ENCODE results near the gene BBS9.

BBS9 gene

DNA sequence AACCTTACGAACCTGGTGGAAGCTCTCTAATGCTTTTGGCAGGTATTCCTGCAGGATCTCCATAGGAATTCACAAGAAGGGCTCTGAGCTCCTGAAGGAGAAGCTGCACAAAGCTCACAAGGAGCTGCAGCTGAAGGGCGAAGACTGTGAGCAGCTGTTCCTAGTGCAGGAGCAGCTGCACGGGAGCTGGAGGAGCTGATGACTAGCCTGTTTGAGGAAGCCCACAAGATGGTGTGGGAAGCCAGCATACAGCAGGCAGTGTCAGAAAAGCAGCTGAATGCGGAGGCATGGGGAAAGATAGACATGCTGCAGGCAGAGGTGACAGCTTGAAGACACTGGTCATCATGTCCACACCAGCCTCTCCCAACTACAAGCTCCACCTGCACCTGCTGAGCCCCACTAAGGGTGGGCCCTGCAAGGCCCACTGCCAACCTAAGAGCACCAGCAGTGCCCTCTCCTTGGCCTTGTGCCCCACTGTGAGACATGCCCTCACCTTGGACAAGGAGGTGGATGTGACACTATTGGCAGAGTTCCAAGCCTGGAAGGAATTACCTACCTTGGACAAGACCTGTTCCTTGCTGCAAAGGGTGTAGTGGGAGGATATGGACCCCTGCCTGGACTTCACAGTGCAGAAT, 250.6 kb downstream of the BBS9 start:
- DNase-seq: no peak

DNA sequence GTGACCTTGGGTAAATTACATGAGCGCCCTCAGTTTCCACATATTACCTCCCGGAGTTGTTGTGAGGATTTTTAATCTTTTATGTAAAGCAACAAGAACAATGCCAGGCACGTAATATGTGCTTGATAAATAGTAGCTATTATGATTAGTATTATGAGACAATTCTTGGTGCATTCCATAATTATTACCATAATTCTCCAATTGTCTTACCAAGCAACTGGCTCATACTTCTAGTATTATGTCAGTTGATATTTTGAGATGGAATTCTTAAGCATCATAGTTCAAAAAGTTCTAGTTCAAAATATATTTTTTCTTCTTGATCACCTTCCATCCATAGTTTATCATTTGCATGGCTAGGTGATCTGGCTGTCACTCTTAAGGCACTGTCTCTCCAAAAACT, 259.0 kb downstream of the BBS9 start:
- DNase-seq: no peak

DNA sequence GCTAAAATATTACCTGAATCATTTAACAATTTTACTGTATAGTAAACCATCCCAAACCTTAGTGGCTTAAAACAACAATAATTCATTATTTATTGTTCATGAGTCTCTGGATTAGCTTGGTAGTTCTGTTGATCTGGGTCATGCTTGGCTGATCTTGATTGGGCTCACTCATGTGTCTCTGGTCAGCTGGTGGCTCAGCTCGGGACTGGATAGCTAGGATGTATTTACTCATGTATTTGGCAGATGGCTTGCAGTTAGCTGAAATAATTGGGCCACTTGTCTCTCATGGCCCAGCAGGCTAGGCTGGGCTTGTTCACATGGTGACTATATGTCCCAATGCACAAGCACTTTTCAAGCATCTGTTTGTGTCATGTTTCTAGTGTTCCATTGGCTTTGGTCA, 262.8 kb downstream of the BBS9 start:
- DNase-seq: no peak

DNA sequence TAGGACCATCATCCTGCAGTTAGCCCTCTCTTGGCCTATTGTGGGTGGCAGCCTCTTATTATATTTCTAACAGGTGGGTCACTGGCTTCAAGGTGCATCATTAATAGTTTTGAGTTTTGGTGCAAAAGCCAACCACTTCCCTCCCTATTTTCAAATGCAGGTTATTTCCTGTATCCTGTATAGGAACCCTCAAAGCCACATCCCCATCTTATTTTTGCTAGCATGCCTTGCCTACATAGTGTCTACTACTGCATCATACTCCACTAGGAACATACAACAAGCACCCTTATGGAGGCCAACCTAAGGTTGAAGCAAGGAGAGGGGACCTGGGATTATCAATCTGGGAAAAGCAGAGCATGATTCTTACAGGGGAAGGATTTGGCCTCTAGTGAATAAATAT, 264.4 kb downstream of the BBS9 start:
- DNase-seq: peak in 1 of 5 experiments; percentile 10

DNA sequence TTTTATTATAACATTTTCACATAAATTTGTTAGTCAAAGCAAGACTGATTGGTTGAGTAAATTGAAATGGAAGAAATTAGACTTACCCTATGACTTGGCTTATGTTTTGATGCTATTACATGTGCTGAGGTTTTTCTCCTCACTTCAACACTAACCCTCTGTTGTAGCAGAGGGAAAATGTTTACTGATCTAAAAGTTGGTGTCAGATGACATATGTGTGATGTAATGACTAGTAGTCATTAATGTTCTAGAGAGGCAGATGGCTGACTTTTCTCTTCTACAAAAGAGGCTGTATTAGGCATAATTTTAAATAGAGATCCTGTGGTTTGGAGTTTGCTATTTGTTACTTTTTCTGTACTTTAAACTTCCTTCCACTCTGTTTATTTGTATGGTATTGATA, 266.0 kb downstream of the BBS9 start:
- DNase-seq: no peak

DNA sequence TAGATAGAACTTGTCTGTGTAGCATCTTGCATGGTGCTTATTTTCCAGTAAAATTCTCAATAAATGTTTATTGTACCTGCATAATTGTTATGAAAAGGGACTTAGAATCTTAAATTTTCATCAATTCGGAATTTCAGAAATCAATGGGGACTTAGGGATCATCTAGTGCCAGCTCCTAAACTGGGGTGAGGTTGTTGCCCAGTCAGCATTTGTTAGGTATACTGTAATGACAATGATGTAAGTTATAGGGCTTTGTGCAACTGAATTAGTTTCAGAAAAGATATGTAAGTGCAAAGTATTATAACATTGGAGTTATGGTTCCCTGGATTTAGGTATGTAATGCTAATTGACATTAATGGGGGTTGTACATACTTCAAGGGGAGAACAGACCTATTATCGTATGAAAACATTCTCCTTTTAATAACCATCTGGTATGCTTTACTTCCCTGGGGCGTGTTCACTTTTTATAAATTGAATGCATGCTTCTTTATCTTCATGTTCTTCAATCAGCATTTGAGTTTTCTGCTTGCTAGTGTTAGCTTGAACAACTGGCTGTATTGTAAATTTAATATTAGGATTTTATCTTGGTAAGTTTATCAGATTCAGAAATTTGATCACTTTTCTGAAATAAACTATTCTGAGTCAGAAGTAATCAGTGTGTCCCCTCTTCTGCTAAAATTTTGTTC, 270.3 kb downstream of the BBS9 start:
- no peak for DNase-seq

DNA sequence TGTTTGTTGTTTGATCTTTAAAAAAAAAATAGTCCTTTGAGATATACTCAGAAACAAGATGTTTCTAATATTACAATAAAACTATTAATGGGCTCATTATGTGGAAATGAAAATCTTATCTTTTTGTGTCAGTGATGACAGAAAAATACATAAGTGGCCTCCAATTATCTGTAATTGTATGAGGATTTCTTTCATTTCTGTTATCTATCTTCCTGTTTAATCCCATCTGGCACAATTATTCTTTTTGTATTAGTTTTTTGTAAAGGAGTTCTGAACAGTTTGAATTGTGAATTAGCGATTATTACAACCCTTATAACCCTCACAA, 270.8 kb downstream of the BBS9 start:
- no peak for DNase-seq

DNA sequence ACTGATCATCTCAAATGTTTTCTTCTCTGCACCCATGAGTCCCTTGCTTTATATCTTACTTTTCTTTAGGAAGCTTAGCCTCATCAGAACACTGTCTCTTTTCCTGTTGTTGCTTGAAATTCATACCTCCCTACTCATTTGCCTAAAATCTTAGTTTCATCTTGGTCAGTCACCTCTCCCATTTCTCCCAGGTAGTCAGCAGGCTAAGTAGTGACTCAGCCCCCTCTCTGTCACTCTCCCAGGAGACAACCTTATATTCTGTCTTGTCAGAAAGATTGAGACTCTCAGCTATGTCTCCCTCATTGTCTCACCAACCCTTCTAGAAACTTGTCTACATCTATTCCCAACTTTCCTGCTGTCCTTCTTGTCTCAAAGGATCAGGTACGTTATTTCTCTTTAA, 280.9 kb downstream of the BBS9 start:
- DNase-seq: no peak

DNA sequence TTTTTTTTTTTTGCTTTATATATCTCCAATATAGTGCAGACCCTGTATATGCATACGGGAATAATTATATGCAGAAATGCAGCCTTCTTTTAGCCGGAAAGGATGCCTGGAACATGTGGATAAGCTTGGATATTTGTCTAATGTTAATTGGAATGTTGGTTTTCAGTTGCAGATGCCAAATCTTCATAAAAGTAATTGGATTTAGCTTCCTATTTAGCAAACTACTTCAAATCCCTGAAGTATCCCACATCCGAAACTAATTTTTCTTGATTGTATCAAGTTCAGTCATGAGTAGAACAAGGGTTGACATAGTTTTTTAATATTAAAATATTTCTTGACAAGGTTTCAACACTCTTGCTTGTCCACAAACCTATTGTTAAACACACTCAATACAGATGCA, 281.7 kb downstream of the BBS9 start:
- DNase-seq: no peak

DNA sequence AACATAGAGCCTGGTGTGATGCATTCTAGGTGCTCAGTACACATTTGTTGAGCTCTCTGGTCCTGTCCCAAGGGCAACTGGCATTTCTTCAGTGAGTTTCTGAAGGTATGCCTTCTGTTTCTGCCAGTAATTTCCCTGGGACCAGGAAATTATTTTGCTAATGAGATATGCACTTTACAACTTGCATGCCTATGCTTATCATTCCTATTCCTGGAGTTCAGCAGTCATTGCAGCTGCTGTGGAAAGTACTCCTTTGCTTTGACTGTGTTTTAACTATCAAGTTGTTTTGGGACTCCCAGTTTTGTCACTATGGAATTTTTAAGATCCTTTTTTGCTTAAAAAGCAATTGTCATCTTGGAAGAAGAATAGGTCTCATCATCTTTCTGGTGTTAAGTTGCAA, 283.0 kb downstream of the BBS9 start:
- DNase-seq: no peak

DNA sequence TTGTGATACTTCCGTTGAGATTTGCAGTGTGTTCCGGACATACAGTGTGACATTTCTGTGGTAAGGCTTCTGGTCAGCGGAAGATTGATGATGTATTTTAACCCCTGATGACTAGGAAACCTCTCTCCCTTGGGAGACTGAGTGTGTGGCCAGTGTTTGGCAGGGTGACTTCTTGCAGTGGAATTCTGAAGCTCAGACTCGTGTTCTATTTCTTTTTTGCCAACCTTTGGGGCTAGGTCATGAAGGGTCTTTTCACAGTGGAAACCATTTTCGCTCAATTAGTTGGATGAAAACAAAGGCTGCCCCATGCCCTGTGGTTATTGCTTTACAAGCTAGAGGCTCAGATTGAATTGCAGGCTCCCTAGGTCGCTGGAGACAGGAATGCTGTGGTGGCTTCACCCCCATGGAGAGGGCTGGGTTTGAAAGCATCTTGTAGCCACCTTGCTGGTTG, 288.9 kb downstream of the BBS9 start:
- no peak for DNase-seq

DNA sequence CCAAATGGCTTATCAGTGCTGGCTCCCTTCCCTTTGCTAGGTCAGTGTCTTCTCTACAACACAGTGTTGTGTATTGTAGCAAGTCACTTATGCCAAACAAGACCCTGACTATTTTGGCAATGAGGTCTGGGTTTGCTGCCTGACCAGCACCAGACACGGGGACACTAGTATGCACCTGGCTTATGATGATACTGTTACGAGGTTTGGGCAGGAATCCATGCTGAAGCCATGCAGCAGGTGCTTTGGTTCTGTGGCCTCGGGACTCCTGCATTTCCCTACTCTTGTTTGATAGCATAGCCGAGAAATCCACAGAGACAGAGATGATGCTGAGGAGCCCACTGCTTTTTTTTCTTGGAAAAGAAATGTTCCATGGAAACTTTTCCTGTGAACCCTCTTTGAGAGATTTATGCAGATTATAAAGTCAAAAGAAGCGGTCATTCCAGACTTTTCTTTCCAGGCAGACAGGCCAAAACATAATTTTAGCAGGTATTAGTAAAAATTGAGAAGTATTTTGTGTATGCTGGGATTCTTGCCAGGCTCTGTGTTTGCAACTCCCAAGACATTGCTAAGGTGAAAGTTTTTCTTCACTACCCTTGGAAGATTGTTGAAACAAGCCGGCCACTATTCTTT, 291.1 kb downstream of the BBS9 start:
- no peak for DNase-seq

DNA sequence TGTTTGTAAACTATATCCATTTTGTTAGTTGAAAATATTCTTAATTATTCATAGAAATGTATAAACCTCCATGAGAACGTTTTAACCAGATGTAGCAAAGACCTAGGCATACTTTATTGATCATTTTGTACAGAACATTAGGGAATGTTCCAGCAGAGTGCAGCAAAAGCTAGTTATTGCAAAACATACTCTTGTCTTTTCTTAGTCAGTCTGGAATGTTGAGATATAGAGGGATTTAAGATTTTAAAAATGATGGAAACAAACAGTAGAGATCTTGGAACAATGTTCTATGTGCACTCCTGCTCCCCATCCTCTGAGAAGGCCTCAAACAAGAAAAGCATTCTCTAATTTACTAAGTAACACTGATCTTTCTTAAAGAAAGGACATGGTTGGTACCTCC, 292.1 kb downstream of the BBS9 start:
- DNase-seq: no peak

DNA sequence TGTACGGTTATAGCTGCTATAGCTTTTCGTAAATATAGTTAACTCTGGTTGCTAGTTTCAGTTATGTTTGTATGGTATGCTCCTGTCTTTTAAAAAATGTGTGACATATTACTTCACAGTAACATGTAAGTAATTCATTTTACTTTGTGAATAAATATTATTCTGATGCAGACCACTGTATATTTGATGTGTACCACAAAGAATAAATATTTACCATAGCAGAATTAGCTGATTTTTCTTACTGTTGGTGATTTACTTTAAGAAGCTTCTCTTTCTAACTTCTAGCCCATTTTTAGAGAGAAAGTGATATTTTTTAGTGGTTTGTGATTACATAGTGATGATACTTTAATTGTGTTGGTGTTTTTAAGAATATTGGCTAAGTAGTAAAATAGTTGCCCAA, 292.8 kb downstream of the BBS9 start:
- DNase-seq: no peak

DNA sequence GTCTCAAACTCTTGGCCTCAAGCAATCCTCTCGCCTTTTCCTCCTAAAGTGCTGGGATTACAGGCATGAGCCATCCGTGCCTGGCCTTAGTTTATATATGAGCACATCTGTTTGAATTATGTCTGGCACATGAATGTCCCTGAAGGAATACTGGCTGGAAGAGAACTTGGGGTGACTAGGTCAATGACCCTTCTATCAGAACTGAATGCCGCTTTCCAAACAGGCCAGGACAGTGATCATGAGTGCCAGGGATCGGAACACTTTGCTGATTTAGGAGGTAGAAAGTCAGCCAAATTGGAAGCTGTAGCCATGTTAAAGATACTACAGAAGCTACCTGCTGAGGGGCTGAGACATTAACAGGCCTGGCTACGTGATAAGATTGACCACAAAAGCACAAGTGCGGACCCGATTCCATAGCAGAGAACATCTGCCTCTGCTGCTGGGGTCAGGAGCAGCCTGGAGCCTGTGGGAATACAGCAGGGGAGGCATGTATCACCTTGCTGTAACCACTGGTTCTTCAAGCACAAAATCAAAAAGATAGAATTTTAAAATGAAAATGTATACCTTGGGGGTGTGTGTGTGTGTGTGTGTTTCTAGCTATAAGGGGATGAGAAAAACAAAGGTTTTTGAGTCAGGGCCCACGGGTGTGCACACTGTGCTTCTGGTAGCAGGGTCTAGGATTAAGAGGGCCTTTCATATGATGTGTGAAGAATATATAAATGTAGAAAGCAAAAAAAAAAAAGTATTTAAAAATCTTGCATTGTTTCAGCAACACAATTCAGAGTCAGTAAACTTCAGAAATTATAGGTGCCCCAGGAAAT, 293.7 kb downstream of the BBS9 start:
- no peak for DNase-seq

DNA sequence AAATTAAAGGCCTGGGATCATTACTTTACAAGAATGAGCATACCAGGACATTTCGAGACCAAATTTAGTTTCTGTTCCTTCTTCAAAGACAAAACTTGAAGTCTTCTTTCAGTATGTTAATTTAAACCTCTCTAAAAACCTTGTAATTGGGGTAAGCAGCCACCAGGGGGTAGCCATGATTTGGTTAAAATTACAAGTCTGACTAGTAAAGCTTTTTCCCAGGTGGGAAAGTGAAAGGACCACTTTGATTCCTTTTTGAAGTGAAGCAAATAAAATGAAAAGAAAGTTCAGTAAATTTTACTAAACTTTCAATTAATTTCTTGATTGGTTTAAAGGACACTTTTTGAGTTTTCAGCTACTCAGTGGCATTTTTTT, 294.3 kb downstream of the BBS9 start:
- peak in 1 of 5 experiments; percentile 3 for DNase-seq

DNA sequence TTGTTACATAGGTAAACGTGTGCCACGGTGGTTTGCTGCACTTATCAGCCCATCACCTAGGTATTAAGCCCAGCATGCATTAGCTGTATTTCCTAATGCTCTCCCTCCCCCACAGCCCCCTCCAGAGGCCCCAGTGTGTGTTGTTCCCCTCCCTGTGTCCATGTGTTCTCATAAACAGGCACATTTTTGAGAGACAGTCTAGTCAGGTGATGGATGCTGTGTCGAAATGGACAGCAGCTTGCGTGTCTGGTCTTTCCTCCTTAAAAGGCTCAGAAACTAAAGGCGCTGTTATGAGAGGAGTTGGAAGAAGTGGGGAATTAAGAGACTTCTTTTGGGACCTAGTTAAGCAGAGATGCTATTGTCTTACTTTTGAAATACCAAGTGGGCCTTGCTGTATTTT, 296.0 kb downstream of the BBS9 start:
- no peak for DNase-seq

DNA sequence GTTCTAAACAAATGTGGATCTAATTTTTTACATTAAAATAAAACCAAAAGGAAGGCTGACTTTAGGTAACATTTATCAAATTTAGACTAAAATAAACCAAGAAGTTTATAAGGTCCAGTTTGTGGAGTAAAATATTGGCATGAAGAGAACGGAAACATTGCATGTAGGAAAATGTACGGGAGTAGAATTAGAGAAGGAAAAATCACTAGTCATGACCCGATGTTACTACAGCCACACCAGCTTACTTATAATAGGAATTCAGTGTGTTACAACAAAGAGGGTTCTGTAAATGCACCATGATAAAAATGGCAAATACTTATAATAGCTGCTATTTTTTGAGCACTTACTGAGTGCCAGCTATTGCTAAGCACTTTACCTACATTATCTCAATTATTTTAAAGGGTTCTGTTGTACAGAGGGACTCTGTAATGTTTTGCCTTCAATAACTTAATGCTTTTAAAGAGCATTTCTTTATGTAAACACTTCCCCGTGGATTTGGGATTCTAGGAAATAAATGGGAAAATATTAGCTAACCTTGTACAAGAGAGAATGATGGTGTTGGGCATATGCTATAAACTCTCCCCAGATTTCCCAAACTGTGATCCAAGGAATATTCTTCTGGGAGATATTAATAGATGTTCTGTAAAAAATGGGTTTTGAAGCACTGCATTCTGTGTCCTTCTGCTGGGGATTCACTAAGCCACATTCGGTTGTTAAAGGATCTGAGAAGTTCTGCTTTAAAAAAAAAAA, 296.7 kb downstream of the BBS9 start:
- DNase-seq: no peak

DNA sequence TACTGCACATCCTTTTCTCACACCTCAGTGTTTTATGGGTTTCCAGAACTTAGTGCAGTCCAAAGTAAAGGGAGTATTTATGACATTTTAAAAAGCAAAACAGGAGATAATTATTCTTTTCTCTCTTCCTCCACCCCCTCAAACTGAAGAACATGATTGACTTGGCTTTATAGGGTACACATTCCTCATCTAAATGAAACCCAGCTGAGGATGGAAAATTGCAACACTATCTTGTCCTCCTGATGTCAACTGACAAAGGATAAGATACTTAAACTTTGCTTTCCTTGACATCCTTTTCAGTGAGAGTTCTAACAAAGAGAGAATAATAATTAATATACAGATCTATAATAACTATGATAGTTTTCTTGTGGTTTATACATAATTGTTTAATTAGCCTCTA, 299.1 kb downstream of the BBS9 start:
- no peak for DNase-seq

DNA sequence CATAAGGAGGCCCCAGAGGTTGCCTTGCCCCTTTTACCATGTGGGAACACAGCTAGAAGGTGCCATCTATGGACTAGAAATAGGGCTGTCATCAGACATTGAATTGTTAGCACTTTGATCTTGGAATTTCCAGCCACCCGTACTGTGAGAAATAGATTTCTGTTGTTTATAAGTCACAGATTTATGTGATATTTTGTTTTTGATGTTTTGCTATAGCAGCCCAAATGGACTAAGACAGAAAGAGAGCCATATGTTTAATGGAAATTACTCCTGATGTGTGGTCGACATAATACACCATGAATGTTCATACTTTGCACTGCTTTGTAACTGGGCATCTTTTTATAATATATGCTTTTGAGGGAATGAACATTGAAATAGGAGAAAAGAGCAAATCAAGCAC, 302.2 kb downstream of the BBS9 start:
- no peak for DNase-seq

DNA sequence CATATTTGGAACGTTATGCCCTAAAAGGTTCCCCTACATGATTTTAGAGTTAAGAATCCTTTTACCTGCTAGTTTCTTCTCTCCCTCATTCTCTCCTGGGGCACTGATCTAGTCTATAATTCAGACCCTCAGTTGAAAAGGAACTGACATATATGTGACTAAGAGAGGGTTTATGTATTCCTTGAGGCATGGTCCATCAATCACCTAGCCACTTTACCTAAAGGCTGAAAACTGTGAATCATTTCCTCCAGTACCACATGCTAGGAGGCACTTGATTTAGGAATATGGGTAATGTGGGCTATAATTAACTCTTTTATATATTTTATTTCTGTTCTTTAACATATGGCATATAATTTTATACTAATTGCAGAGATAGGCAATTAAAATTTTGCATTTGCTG, 303.5 kb downstream of the BBS9 start:
- DNase-seq: no peak

DNA sequence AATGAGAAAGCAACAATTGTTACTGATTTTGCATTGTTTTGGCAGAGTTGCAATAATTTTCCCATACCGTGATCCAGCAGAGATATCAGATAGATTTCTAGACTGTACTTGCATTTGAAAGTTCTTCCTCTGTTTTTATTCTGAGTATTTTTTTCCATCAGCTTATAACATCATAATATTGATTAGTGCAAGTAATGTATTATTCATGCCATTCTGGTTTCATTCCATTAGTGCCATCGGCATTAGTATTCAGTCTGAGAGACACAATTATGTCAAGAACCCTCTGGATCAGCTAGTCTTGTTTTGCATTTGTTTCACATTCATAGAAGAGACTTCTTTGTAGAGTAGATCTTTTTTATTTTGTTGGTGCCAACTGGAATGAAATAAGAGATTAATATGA, 304.0 kb downstream of the BBS9 start:
- no peak for DNase-seq

DNA sequence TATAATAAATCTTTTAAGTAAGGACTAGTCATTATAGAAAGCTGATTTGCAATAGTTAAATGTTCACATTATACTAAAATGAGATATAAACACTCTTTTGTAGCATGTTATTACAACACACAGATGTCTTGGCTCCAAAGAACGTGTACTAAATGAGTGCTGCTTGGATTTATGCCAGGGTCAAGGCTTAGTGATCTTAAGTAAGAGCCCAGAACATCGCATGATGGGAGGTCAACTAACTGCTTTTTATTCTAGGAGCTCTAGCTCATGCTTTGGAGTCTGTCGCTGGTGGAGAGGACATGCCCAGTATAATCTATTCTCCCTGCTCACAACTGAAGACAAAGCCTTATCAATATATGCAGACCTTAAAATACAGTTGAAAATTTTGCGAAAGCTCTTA, 315.1 kb downstream of the BBS9 start:
- no peak for DNase-seq

Measured in T-helper 2 cell (primary cell).